Smooth muscle cell (in vitro differentiated cells): ENCODE data around the gene CEP112. TPM values are rescaled to one million over a fixed set of nuclear protein-coding genes. Genes with fewer than 3 reads are reported as not detected.

Experiments
- DNase-seq: peaks from one replicate; lab custom pipeline; 2025; ENCODE audit not compliant: unreplicated experiment; lab: John Stamatoyannopoulos, UW
- H2AFZ ChIP-seq: fragments of 200-600 bp; sonication (generic); 2 replicates; pipeline ENCODE4 v1.6.0; 2016; ENCODE audit warnings: antibody characterized with exemption, low read depth, mild to moderate bottlenecking
- H3F3A ChIP-seq: fragments of 200-600 bp; sonication (generic); 2 replicates; pipeline ENCODE4 v1.6.0; 2017; ENCODE audit warnings: antibody characterized with exemption, low read depth
- H3K27ac ChIP-seq: fragments of 200-600 bp; sonication (generic); 2 replicates; pipeline ENCODE4 v1.5.1; 2016; ENCODE audit warnings: low read depth, mild to moderate bottlenecking
- H3K27me3 ChIP-seq: fragments of 200-600 bp; sonication (generic); 2 replicates; pipeline ENCODE4 v1.6.1; 2016; ENCODE audit warnings: low read depth, mild to moderate bottlenecking
- H3K36me3 ChIP-seq: fragments of 200-600 bp; sonication (generic); 2 replicates; pipeline ENCODE4 v1.5.1; 2016; ENCODE audit warnings: low read depth
- H3K4me1 ChIP-seq: fragments of 200-600 bp; sonication (generic); 2 replicates; pipeline ENCODE4 v1.5.1; 2016; ENCODE audit warnings: low read depth
- H3K4me2 ChIP-seq: fragments of 200-600 bp; sonication (generic); 2 replicates; pipeline ENCODE4 v1.6.0; 2016; ENCODE audit warnings: mild to moderate bottlenecking
- H3K4me3 ChIP-seq: fragments of 200-600 bp; sonication (generic); 2 replicates; pipeline ENCODE4 v1.5.1; 2016; ENCODE audit warnings: mild to moderate bottlenecking
- H3K79me2 ChIP-seq: fragments of 200-600 bp; sonication (generic); 2 replicates; pipeline ENCODE4 v1.6.0; 2016; ENCODE audit warnings: low read depth, mild to moderate bottlenecking
- H3K9ac ChIP-seq: fragments of 200-600 bp; sonication (generic); 2 replicates; pipeline ENCODE4 v1.6.0; 2016; ENCODE audit warnings: low read depth
- H3K9me3 ChIP-seq: fragments of 200-600 bp; sonication (generic); replicated peaks from 2 replicates; pipeline ENCODE4 v1.5.1; 2016; ENCODE audit warnings: low read depth
- H4K20me1 ChIP-seq: fragments of 200-600 bp; sonication (generic); 2 replicates; pipeline ENCODE4 v1.6.0; 2016; ENCODE audit warnings: low read depth
- WGBS: methylation state at CpG from one replicate; pipeline ENCODE4 v1.1.7; 2016; ENCODE audit warnings: low lambda C conversion rate; 5-methylcytosine and 5-hydroxymethylcytosine counted together
- polyA plus RNA-seq: library from polyadenylated mRNA; unstranded; fragments of >200 nt; fragmentation: Nextera tagmentation; extraction: Ambion mirVana; gene quantifications from 2 replicates; pipeline ENCODE4 v1.2.1, GENCODE V29; 2016
- total RNA-seq: library from RNA; depleted of rRNA; stranded (reverse); fragments of >200 nt; gene quantifications from 2 replicates; pipeline ENCODE4 v1.2.3, GENCODE V29; 2014
- TF ChIP-seq, protein P1 (sequence below): fragments of 200-600 bp; sonication (generic); IDR thresholded peaks from 2 replicates; pipeline ENCODE4 v1.5.1; 2017; ENCODE audit warnings: borderline replicate concordance, mild to moderate bottlenecking, antibody characterized with exemption; ENCODE audit not compliant: insufficient read depth, poor library complexity, severe bottlenecking

CEP112 gene
- total and polyA plus RNA-seq, 2 experiments from 2014 or later: 8.3 to 9.9 TPM

DNA sequence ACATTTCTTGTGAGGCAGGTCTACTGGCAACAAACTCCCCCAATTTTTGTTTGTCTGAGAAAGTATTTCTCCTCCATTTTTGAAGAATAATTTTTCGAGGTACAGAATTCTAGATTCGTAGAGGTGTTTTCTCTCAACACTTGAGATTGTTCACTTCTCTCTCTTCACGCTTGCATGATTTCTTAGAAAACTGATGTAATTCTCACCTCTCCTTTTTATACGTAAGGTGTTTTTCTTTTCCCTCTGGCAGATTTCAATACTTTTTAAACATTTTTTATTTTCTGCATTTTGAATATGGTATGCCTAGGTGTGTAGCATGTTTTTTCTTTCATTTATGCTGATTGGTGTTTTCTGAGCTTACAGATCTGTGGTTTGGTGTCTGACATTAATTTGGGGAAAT is 429.0 kb downstream of the CEP112 start:
- TF ChIP-seq, protein P1, sequence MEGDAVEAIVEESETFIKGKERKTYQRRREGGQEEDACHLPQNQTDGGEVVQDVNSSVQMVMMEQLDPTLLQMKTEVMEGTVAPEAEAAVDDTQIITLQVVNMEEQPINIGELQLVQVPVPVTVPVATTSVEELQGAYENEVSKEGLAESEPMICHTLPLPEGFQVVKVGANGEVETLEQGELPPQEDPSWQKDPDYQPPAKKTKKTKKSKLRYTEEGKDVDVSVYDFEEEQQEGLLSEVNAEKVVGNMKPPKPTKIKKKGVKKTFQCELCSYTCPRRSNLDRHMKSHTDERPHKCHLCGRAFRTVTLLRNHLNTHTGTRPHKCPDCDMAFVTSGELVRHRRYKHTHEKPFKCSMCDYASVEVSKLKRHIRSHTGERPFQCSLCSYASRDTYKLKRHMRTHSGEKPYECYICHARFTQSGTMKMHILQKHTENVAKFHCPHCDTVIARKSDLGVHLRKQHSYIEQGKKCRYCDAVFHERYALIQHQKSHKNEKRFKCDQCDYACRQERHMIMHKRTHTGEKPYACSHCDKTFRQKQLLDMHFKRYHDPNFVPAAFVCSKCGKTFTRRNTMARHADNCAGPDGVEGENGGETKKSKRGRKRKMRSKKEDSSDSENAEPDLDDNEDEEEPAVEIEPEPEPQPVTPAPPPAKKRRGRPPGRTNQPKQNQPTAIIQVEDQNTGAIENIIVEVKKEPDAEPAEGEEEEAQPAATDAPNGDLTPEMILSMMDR: no peak
- DNase-seq: no peak
- Histone ChIP-seq H3K79me2 (no peaks in the 10 kb centered on the region), H3F3A (no peaks in the 10 kb centered on the region), H3K9ac (no peak overlapping the region), H3K27me3 (no peaks in the 10 kb centered on the region), H4K20me1 (no peaks in the 10 kb centered on the region), H3K4me2 (no peak overlapping the region), H3K9me3 (no peaks in the 10 kb centered on the region), H3K4me3 (no peak overlapping the region), H3K36me3 (no peaks in the 10 kb centered on the region), H3K4me1 (no peaks in the 10 kb centered on the region), H2AFZ (no peak overlapping the region), H3K27ac (no peak overlapping the region)
- 97% methylated on average over 4 of the region's 4 CpGs for WGBS

GRCh38 chr17:65759532-65759931 is 432.4 kb downstream of the CEP112 start:
- Histone ChIP-seq H3K4me3 (no peak overlapping the region), H3K27me3 (no peaks in the 10 kb centered on the region), H3K9ac (no peak overlapping the region), H3K27ac (no peak overlapping the region), H3K9me3 (no peaks in the 10 kb centered on the region), H3K4me2 (no peak overlapping the region), H2AFZ (no peak overlapping the region), H3K4me1 (no peaks in the 10 kb centered on the region), H3F3A (no peaks in the 10 kb centered on the region), H3K79me2 (no peaks in the 10 kb centered on the region), H4K20me1 (no peaks in the 10 kb centered on the region), H3K36me3 (no peaks in the 10 kb centered on the region)
- no peak for DNase-seq
- TF ChIP-seq, protein P1: no peak
- 96% methylated on average over 4 of the region's 4 CpGs for WGBS

DNA sequence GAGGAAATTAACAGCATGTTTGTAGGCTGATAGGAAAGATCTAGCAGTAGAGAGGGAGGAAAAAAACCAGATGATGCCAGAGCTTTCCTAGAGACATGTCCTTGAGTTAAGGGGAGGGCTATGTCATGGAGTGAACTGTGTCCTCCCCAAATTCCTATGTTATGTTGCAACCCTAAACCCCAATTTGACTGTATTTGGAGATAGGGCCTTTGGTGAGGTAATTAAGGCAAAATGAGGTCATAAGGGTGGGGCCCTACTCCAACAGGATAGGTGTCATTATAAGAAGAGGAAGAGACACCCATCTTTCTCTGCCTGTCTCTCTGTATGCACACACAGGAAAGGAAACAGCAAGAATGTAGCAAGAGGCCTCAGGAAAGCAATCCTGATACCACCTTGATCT is 435.2 kb downstream of the CEP112 start:
- no peak for DNase-seq

GRCh38 chr17:65755799-65756198 is 436.1 kb downstream of the CEP112 start:
- H3F3A ChIP-seq: peaks cover 3% of the 10 kb centered on the region
- no peak overlapping the region for H2AFZ ChIP-seq
- no peak overlapping the region for H3K4me2 ChIP-seq
- no peak overlapping the region for H3K4me3 ChIP-seq
- no peaks in the 10 kb centered on the region for H3K79me2 ChIP-seq
- H4K20me1 ChIP-seq: no peaks in the 10 kb centered on the region
- H3K27me3 ChIP-seq: no peaks in the 10 kb centered on the region
- no peaks in the 10 kb centered on the region for H3K36me3 ChIP-seq
- H3K27ac ChIP-seq: no peak overlapping the region
- TF ChIP-seq, protein P1: no peak
- H3K9me3 ChIP-seq: no peaks in the 10 kb centered on the region
- DNase-seq: no peak
- peaks cover 5% of the 10 kb centered on the region for H3K4me1 ChIP-seq
- H3K9ac ChIP-seq: no peak overlapping the region

More for the DNA sequence above, 435.2 kb downstream of the CEP112 start:
- no peaks in the 10 kb centered on the region for H4K20me1 ChIP-seq
- no peak overlapping the region for H3K4me2 ChIP-seq
- no peaks in the 10 kb centered on the region for H3K79me2 ChIP-seq
- no peak overlapping the region for H3K27ac ChIP-seq
- no peak overlapping the region for H3K4me3 ChIP-seq
- H2AFZ ChIP-seq: no peak overlapping the region
- H3K36me3 ChIP-seq: no peaks in the 10 kb centered on the region
- H3K27me3 ChIP-seq: no peaks in the 10 kb centered on the region
- no peaks in the 10 kb centered on the region for H3K4me1 ChIP-seq
- H3K9ac ChIP-seq: no peak overlapping the region
- no peaks in the 10 kb centered on the region for H3F3A ChIP-seq
- no peaks in the 10 kb centered on the region for H3K9me3 ChIP-seq
- TF ChIP-seq, protein P1: no peak
